ENCODE data around the gene CST7. TPM values are rescaled to one million over a fixed set of nuclear protein-coding genes. Genes with fewer than 3 reads are reported as not detected.

CST7 gene
- total and polyA plus RNA-seq, 2 experiments from 2014 or later = not detected

- TF ChIP-seq, protein P1, sequence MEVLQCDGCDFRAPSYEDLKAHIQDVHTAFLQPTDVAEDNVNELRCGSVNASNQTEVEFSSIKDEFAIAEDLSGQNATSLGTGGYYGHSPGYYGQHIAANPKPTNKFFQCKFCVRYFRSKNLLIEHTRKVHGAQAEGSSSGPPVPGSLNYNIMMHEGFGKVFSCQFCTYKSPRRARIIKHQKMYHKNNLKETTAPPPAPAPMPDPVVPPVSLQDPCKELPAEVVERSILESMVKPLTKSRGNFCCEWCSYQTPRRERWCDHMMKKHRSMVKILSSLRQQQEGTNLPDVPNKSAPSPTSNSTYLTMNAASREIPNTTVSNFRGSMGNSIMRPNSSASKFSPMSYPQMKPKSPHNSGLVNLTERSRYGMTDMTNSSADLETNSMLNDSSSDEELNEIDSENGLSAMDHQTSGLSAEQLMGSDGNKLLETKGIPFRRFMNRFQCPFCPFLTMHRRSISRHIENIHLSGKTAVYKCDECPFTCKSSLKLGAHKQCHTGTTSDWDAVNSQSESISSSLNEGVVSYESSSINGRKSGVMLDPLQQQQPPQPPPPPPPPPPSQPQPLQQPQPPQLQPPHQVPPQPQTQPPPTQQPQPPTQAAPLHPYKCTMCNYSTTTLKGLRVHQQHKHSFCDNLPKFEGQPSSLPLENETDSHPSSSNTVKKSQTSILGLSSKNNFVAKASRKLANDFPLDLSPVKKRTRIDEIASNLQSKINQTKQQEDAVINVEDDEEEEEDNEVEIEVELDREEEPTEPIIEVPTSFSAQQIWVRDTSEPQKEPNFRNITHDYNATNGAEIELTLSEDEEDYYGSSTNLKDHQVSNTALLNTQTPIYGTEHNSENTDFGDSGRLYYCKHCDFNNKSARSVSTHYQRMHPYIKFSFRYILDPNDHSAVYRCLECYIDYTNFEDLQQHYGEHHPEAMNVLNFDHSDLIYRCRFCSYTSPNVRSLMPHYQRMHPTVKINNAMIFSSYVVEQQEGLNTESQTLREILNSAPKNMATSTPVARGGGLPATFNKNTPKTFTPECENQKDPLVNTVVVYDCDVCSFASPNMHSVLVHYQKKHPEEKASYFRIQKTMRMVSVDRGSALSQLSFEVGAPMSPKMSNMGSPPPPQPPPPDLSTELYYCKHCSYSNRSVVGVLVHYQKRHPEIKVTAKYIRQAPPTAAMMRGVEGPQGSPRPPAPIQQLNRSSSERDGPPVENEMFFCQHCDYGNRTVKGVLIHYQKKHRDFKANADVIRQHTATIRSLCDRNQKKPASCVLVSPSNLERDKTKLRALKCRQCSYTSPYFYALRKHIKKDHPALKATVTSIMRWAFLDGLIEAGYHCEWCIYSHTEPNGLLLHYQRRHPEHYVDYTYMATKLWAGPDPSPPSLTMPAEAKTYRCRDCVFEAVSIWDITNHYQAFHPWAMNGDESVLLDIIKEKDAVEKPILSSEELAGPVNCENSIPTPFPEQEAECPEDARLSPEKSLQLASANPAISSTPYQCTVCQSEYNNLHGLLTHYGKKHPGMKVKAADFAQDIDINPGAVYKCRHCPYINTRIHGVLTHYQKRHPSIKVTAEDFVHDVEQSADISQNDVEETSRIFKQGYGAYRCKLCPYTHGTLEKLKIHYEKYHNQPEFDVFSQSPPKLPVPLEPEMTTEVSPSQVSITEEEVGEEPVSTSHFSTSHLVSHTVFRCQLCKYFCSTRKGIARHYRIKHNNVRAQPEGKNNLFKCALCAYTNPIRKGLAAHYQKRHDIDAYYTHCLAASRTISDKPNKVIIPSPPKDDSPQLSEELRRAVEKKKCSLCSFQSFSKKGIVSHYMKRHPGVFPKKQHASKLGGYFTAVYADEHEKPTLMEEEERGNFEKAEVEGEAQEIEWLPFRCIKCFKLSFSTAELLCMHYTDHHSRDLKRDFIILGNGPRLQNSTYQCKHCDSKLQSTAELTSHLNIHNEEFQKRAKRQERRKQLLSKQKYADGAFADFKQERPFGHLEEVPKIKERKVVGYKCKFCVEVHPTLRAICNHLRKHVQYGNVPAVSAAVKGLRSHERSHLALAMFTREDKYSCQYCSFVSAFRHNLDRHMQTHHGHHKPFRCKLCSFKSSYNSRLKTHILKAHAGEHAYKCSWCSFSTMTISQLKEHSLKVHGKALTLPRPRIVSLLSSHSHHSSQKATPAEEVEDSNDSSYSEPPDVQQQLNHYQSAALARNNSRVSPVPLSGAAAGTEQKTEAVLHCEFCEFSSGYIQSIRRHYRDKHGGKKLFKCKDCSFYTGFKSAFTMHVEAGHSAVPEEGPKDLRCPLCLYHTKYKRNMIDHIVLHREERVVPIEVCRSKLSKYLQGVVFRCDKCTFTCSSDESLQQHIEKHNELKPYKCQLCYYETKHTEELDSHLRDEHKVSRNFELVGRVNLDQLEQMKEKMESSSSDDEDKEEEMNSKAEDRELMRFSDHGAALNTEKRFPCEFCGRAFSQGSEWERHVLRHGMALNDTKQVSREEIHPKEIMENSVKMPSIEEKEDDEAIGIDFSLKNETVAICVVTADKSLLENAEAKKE (CRISPR knock-in tag; IDR thresholded peaks at IDR 0.05) = no peak
- TF ChIP-seq NANOG (IDR thresholded peaks at IDR 0.05; ENCODE audit: borderline replicate concordance) (no peak), STAT1 (IDR thresholded peaks at IDR 0.05; ENCODE audit: unreplicated experiment) (no peak), EZH2 (IDR thresholded peaks at IDR 0.05; ENCODE audit: low read depth, unreplicated experiment) (no peak), ZNF331 (CRISPR knock-in tag; IDR thresholded peaks at IDR 0.05; ENCODE audit: low read depth) (no peak), CREB1 (CRISPR knock-in tag; IDR thresholded peaks at IDR 0.05; ENCODE audit: low read depth) (no peak), EZH2phosphoT487 (IDR thresholded peaks at IDR 0.05; ENCODE audit: unreplicated experiment) (no peak)
Measured at GRCh38 chr20:24910461-24910860, 38.6 kb upstream of the CST7 start (continued).

DNA sequence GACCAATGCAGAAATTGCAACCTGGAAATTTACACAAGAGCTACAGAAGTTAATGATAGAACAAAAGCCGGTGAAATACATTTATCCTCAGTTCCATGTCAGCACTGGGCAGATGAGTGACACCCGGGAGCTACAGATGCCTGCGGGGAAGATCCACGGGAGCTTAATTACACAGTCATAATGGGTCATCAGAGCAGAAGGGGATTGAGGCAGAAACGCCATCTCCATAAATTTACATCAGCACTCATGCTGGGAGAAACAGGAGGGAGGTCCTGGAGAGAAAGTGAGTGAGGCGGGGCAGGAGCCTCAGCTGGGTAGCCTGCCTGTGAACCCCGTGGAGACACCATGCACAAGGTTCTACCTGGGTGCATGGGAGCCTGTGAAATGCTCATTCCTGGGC lies 37.6 kb upstream of the CST7 start:
- no peak overlapping the region for H2AFZ ChIP-seq
- H3K4me2 ChIP-seq = no peak overlapping the region
- DNase-seq (ENCODE audit: low spot score) (peak; percentile 1), ATAC-seq (peak; percentile 28; the same call in 1 of the 3 replicates)
- Mint-ChIP-seq H3K9me3 (peaks cover 32% of the 10 kb centered on the region), H3K27ac (no peak overlapping the region), H3K27me3 (ENCODE audit: insufficient read depth, low read depth, poor library complexity) (peaks cover 10% of the 10 kb centered on the region), H3K36me3 (ENCODE audit: low read depth) (no peaks in the 10 kb centered on the region; the same call in 2 of the 3 replicates), H3K4me3 (no peak overlapping the region), H3K4me1 (peaks cover 8% of the 10 kb centered on the region)
- H3F3A ChIP-seq (replicated peaks; ENCODE audit: low read depth) = no peaks in the 10 kb centered on the region
- TF ChIP-seq JUNB (IDR thresholded peaks at IDR 0.05; ENCODE audit: unreplicated experiment) (no peak), ZNF331 (CRISPR knock-in tag; IDR thresholded peaks at IDR 0.05; ENCODE audit: low read depth) (no peak), NANOG (IDR thresholded peaks at IDR 0.05; ENCODE audit: borderline replicate concordance) (no peak)
- TF ChIP-seq, protein P2, sequence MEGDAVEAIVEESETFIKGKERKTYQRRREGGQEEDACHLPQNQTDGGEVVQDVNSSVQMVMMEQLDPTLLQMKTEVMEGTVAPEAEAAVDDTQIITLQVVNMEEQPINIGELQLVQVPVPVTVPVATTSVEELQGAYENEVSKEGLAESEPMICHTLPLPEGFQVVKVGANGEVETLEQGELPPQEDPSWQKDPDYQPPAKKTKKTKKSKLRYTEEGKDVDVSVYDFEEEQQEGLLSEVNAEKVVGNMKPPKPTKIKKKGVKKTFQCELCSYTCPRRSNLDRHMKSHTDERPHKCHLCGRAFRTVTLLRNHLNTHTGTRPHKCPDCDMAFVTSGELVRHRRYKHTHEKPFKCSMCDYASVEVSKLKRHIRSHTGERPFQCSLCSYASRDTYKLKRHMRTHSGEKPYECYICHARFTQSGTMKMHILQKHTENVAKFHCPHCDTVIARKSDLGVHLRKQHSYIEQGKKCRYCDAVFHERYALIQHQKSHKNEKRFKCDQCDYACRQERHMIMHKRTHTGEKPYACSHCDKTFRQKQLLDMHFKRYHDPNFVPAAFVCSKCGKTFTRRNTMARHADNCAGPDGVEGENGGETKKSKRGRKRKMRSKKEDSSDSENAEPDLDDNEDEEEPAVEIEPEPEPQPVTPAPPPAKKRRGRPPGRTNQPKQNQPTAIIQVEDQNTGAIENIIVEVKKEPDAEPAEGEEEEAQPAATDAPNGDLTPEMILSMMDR (conservative IDR thresholded peaks at IDR 0.05; ENCODE audit: low read depth in 2 of 2) = no peak
- TF ChIP-seq, protein P3, sequence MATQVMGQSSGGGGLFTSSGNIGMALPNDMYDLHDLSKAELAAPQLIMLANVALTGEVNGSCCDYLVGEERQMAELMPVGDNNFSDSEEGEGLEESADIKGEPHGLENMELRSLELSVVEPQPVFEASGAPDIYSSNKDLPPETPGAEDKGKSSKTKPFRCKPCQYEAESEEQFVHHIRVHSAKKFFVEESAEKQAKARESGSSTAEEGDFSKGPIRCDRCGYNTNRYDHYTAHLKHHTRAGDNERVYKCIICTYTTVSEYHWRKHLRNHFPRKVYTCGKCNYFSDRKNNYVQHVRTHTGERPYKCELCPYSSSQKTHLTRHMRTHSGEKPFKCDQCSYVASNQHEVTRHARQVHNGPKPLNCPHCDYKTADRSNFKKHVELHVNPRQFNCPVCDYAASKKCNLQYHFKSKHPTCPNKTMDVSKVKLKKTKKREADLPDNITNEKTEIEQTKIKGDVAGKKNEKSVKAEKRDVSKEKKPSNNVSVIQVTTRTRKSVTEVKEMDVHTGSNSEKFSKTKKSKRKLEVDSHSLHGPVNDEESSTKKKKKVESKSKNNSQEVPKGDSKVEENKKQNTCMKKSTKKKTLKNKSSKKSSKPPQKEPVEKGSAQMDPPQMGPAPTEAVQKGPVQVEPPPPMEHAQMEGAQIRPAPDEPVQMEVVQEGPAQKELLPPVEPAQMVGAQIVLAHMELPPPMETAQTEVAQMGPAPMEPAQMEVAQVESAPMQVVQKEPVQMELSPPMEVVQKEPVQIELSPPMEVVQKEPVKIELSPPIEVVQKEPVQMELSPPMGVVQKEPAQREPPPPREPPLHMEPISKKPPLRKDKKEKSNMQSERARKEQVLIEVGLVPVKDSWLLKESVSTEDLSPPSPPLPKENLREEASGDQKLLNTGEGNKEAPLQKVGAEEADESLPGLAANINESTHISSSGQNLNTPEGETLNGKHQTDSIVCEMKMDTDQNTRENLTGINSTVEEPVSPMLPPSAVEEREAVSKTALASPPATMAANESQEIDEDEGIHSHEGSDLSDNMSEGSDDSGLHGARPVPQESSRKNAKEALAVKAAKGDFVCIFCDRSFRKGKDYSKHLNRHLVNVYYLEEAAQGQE (IDR thresholded peaks at IDR 0.05; ENCODE audit: unreplicated experiment) = no peak
- H3K36me3 ChIP-seq (ENCODE audit: insufficient read depth) = 0 out of 2 replicates have a peak, but pooled peaks cover 3% of the 10 kb centered on the region
- H4K20me1 ChIP-seq (replicated peaks; ENCODE audit: insufficient read depth) = no peaks in the 10 kb centered on the region
- no peaks in the 10 kb centered on the region for H3K27me3 ChIP-seq (ENCODE audit: insufficient read depth)
- H3K27ac ChIP-seq (ENCODE audit: low read depth) = no peak overlapping the region
- H3K4me1 ChIP-seq (ENCODE audit: insufficient read depth) = no peaks in the 10 kb centered on the region
- no peak overlapping the region for H3K4me3 ChIP-seq
- no peaks in the 10 kb centered on the region for H3K79me2 ChIP-seq (replicated peaks; ENCODE audit: insufficient read depth)
- H3K9me2 ChIP-seq (ENCODE audit: insufficient read depth) = no peaks in the 10 kb centered on the region
